C4-2B (cell line): ENCODE results near the gene TSPEAR.

Experiments used
- H3K27ac ChIP-seq: fragments of 450-650 bp; 2 replicates; pipeline ENCODE4 v1.5.1; 2017
- ZFX ChIP-seq: fragments of 450-650 bp; IDR thresholded peaks from 2 replicates; pipeline ENCODE4 v1.6.1; 2017
- TF ChIP-seq, protein P1 (sequence below): fragments of 450-650 bp; conservative IDR thresholded peaks from 2 replicates; pipeline ENCODE4 v1.5.1; 2017; ENCODE audit warnings: mild to moderate bottlenecking

Gene TSPEAR

GRCh38 chr21:44727321-44727720 lies 15.9 kb upstream of the TSPEAR start:
- no peak overlapping the region for H3K27ac ChIP-seq
- TF ChIP-seq, protein P1, sequence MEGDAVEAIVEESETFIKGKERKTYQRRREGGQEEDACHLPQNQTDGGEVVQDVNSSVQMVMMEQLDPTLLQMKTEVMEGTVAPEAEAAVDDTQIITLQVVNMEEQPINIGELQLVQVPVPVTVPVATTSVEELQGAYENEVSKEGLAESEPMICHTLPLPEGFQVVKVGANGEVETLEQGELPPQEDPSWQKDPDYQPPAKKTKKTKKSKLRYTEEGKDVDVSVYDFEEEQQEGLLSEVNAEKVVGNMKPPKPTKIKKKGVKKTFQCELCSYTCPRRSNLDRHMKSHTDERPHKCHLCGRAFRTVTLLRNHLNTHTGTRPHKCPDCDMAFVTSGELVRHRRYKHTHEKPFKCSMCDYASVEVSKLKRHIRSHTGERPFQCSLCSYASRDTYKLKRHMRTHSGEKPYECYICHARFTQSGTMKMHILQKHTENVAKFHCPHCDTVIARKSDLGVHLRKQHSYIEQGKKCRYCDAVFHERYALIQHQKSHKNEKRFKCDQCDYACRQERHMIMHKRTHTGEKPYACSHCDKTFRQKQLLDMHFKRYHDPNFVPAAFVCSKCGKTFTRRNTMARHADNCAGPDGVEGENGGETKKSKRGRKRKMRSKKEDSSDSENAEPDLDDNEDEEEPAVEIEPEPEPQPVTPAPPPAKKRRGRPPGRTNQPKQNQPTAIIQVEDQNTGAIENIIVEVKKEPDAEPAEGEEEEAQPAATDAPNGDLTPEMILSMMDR = no peak
- no peak for TF ChIP-seq ZFX

DNA sequence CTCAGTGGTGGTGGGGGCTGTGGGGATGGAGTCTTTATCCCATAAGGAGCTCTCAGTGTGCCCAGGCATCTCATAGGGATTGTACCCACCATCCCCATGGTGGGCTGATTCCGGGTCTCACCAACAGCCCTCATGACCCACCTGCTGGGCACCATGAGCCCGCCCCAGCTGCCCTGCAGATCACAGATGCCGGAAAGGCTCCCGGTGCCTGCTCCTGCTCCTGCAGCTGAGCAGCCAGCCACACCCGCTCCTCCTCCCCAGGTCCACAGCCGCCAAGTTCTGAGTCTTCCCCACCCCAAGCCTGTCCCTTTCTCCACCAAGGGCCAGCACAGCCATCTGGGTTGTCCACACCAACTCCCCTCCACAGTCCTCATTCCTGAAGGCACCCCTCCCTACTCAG lies 15.5 kb upstream of the TSPEAR start:
- TF ChIP-seq, protein P1 = no peak
- no peak for TF ChIP-seq ZFX

DNA sequence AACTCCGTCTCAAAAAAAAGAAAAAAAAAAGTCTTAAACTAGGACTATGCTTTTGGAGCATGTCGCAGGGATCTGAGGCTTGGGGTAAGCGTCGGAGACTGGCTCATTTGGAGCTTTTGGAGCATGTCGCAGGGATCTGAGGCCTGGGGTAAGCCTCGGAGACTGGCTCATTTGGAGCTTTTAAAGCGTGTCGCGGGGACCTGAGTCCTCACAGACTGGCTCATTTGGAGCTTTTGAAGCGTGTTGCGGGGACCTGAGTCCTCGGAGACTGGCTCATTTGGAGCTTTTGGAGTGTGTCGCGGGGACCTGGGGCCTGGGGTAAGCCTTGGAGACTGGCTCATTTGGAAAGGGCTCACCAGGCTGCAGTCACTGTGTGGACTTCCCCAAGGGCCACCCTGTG lies 13.6 kb upstream of the TSPEAR start:
- H3K27ac ChIP-seq = no peak overlapping the region
- no peak for TF ChIP-seq ZFX
- TF ChIP-seq, protein P1 = no peak

More for the DNA sequence above, 15.5 kb upstream of the TSPEAR start:
- no peak overlapping the region for H3K27ac ChIP-seq

DNA sequence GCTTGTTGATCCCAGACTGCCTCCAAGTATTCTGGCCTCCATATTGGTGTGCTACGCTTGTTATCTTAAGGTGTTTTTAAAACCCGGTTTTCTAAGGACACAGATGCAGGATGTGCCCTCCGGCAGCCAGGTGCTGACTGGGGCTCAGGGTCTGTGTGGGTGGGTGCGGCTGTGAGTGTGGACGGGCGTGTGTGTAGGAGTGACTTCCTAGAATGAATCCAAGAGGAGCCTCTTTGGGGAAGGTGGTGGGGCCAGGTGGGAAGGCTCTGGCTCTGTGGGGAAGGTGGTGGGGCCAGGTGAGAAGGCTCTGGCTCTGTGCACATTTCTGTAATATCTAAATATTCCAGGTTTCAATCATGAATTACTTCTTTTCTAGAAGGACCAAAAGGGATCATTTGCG lies 12.8 kb upstream of the TSPEAR start:
- H3K27ac ChIP-seq = no peak overlapping the region
- TF ChIP-seq, protein P1 = no peak

GRCh38 chr21:44723177-44724131 lies 12.1 kb upstream of the TSPEAR start:
- H3K27ac ChIP-seq = no peak overlapping the region
- TF ChIP-seq, protein P1 = no peak
- no peak for TF ChIP-seq ZFX

GRCh38 chr21:44722731-44723130 lies 11.4 kb upstream of the TSPEAR start:
- TF ChIP-seq ZFX = no peak
- TF ChIP-seq, protein P1 = no peak
- no peak overlapping the region for H3K27ac ChIP-seq

DNA sequence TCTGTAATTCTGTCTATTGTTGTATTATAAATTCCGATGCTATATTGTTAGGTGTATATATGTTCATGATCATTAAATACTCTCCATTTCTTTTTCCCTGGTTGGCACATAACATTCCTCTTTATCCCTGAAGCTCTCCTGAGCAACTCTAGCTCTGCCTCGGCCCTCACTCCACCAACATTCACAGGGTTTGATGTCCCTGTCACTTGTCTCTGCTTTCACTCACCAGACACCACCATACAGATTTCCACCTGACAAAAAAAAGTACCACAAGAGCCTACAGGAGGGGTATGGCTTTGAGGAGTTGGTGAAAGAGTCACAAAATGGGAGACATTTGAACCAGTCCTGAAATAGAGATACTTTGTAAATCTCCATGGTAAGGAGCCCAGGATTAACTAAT lies 8.8 kb upstream of the TSPEAR start:
- no peak for TF ChIP-seq ZFX
- TF ChIP-seq, protein P1 = no peak
- H3K27ac ChIP-seq = no peak overlapping the region
